MM.1S (cell line): ENCODE measurements around the gene PTCD3.
A peak's percentile ranks its signal among the peaks of the same experiment; 100 is the strongest.

Source experiments
- DNase-seq: peaks from one replicate; pipeline ENCODE4 v3.0.0-alpha.2; 2015
- H2AFZ ChIP-seq: fragments of 300-600 bp; sonication (generic); 2 replicates; pipeline ENCODE4 v1.6.0; 2016; ENCODE audit warnings: antibody characterized with exemption, low read length
- H3F3A ChIP-seq: fragments of 300-600 bp; sonication (generic); 2 replicates; pipeline ENCODE4 v1.6.1; 2016; ENCODE audit warnings: mild to moderate bottlenecking, antibody characterized with exemption, low read length, moderate library complexity, mixed read lengths; ENCODE audit not compliant: insufficient read depth
- H3K27ac ChIP-seq: fragments of 300-600 bp; sonication (generic); 2 replicates; pipeline ENCODE4 v1.5.1; 2016; ENCODE audit warnings: mild to moderate bottlenecking, low read length
- H3K27me3 ChIP-seq: fragments of 300-600 bp; sonication (generic); replicated peaks from 2 replicates; pipeline ENCODE4 v1.6.0; 2016; ENCODE audit warnings: low read length; ENCODE audit not compliant: insufficient read depth
- H3K36me3 ChIP-seq: fragments of 300-600 bp; sonication (generic); replicated peaks from 2 replicates; pipeline ENCODE4 v1.6.1; 2016; ENCODE audit warnings: mild to moderate bottlenecking, low read length, mixed read lengths; ENCODE audit not compliant: insufficient read depth
- H3K4me1 ChIP-seq: fragments of 300-600 bp; sonication (generic); 2 replicates; pipeline ENCODE4 v1.6.1; 2016; ENCODE audit warnings: low read length, mixed read lengths
- H3K4me2 ChIP-seq: fragments of 300-600 bp; sonication (generic); 2 replicates; pipeline ENCODE4 v1.6.0; 2016; ENCODE audit warnings: low read depth, low read length
- H3K4me3 ChIP-seq: fragments of 300-600 bp; sonication (generic); 2 replicates; pipeline ENCODE4 v1.5.1; 2016; ENCODE audit warnings: low read length, mixed read lengths
- H3K79me2 ChIP-seq: fragments of 300-600 bp; sonication (generic); 2 replicates; pipeline ENCODE4 v1.6.1; 2016; ENCODE audit warnings: mixed run types, low read length, mixed read lengths
- H3K9ac ChIP-seq: fragments of 300-600 bp; sonication (generic); 2 replicates; pipeline ENCODE4 v1.6.1; 2016; ENCODE audit warnings: low read length, mixed read lengths
- H3K9me2 ChIP-seq: fragments of 300-600 bp; sonication (generic); replicated peaks from 2 replicates; pipeline ENCODE4 v1.6.1; 2016; ENCODE audit warnings: mild to moderate bottlenecking, low read length, mixed read lengths; ENCODE audit not compliant: insufficient read depth
- H3K9me3 ChIP-seq: fragments of 300-600 bp; sonication (generic); replicated peaks from 2 replicates; pipeline ENCODE4 v1.6.1; 2016; ENCODE audit warnings: mild to moderate bottlenecking, low read length, mixed read lengths; ENCODE audit not compliant: insufficient read depth
- H4K20me1 ChIP-seq: fragments of 300-600 bp; sonication (generic); 2 replicates; pipeline ENCODE4 v1.6.1; 2016; ENCODE audit warnings: mild to moderate bottlenecking, low read length, moderate library complexity, mixed read lengths; ENCODE audit not compliant: insufficient read depth
- EZH2 ChIP-seq: fragments of 300-600 bp; sonication (generic); optimal IDR thresholded peaks from 2 replicates; pipeline ENCODE3; 2017; ENCODE audit warnings: low read depth, mild to moderate bottlenecking, antibody characterized with exemption, low read length, mixed read lengths
- EZH2phosphoT487 ChIP-seq: fragments of 300-600 bp; sonication (generic); IDR thresholded peaks from 2 replicates; pipeline ENCODE4 v1.6.1; 2018; ENCODE audit warnings: antibody characterized with exemption, low read length
- TF ChIP-seq, protein P1 (sequence below): fragments of 300-600 bp; sonication (generic); IDR thresholded peaks from 2 replicates; pipeline ENCODE4 v1.5.1; 2016; ENCODE audit warnings: antibody characterized with exemption, low read length, mixed read lengths

PTCD3 gene

DNA sequence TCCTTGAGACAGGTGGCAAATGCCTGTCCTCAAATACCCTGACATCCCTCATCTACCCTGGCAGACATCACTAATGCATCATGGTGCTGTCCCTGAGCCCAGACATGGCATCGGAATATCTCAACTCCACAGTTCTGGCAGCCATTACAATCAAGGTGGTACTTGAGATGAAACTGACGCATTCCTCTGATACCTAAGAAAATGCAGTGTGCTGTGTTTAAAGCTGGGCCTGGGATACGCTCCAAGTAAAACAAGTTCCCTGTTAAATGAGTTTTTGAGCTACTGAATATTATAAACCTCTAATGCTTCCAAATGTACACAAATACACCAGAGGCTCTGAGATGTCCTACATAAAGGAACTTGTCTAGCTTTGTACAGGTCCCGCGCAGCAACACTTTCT lies 30.1 kb upstream of the PTCD3 start:
- Histone ChIP-seq H3K4me2 (no peak overlapping the region), H3K36me3 (0 out of 2 replicates have a peak, but pooled peaks cover 5% of the 10 kb centered on the region), H3K79me2 (peaks cover 7% of the 10 kb centered on the region), H3K4me1 (peaks cover 51% of the 10 kb centered on the region), H4K20me1 (no peaks in the 10 kb centered on the region), H3K9me2 (no peaks in the 10 kb centered on the region), H3K9me3 (no peaks in the 10 kb centered on the region), H3K27ac (no peak overlapping the region), H3K4me3 (no peak overlapping the region), H3K9ac (no peak overlapping the region), H3F3A (peaks cover 43% of the 10 kb centered on the region), H3K27me3 (no peaks in the 10 kb centered on the region), H2AFZ (no peak overlapping the region)
- no peak for TF ChIP-seq EZH2phosphoT487
- no peak for TF ChIP-seq EZH2
- TF ChIP-seq, protein P1, sequence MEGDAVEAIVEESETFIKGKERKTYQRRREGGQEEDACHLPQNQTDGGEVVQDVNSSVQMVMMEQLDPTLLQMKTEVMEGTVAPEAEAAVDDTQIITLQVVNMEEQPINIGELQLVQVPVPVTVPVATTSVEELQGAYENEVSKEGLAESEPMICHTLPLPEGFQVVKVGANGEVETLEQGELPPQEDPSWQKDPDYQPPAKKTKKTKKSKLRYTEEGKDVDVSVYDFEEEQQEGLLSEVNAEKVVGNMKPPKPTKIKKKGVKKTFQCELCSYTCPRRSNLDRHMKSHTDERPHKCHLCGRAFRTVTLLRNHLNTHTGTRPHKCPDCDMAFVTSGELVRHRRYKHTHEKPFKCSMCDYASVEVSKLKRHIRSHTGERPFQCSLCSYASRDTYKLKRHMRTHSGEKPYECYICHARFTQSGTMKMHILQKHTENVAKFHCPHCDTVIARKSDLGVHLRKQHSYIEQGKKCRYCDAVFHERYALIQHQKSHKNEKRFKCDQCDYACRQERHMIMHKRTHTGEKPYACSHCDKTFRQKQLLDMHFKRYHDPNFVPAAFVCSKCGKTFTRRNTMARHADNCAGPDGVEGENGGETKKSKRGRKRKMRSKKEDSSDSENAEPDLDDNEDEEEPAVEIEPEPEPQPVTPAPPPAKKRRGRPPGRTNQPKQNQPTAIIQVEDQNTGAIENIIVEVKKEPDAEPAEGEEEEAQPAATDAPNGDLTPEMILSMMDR: no peak
- no peak for DNase-seq

DNA sequence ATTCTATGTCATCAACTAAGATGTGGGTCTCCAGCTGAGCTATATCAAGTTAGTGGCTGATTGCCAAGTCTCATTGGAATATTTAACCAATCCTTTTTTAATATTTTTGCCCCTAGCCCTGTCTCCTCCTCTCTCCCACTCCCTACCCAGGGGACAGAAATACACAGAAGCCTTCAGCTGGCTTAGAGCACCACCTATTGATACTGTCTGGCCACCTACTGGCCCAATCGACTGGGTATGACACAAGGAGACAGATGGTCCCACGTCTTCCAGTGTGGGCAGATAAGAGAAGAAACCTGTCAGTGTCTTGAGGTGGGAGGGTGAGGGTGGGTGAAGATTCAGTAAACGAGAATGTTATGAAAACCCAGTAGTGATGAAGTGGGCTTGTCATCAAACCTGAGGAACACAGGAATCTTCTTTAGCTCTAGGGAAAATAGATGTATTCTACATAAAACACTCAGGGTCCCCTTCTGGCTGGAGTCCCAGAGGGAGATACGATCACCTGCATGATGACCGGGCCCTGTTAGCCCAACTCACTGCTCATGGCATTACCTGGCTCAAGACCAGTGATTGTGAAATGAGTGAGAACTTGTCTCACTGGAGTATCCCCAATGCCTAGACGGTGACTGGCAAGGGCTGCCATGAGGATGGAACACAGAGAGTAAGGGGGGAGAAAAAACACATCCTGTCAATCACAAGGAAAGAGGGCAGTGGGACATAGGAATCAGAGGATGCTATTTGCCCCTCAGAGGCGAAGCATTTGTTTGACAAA lies 27.1 kb upstream of the PTCD3 start:
- H3K36me3 ChIP-seq: peaks cover 5% of the 10 kb centered on the region; the same call in 1 of the 2 replicates
- TF ChIP-seq, protein P1: peak; percentile 87
- TF ChIP-seq EZH2: no peak
- peaks cover 7% of the 10 kb centered on the region; the same call in 1 of the 2 replicates for H3K79me2 ChIP-seq
- H3K9me3 ChIP-seq: no peaks in the 10 kb centered on the region
- no peaks in the 10 kb centered on the region for H3K9me2 ChIP-seq
- H3F3A ChIP-seq: peaks cover 39% of the 10 kb centered on the region
- no peaks in the 10 kb centered on the region for H4K20me1 ChIP-seq
- no peaks in the 10 kb centered on the region for H3K27me3 ChIP-seq
- peak overlapping the region; percentile 50; the same call in 1 of the 2 replicates for H3K9ac ChIP-seq
- peak overlapping the region; percentile 90; the same call in 1 of the 2 replicates for H3K27ac ChIP-seq
- no peak overlapping the region for H2AFZ ChIP-seq
- peak overlapping the region; percentile 58 for H3K4me2 ChIP-seq
- H3K4me3 ChIP-seq: 0 out of 2 replicates have a peak overlapping the region, but pooled peaks have one; percentile 3
- DNase-seq: peak; percentile 82
- peaks cover 38% of the 10 kb centered on the region for H3K4me1 ChIP-seq

DNA sequence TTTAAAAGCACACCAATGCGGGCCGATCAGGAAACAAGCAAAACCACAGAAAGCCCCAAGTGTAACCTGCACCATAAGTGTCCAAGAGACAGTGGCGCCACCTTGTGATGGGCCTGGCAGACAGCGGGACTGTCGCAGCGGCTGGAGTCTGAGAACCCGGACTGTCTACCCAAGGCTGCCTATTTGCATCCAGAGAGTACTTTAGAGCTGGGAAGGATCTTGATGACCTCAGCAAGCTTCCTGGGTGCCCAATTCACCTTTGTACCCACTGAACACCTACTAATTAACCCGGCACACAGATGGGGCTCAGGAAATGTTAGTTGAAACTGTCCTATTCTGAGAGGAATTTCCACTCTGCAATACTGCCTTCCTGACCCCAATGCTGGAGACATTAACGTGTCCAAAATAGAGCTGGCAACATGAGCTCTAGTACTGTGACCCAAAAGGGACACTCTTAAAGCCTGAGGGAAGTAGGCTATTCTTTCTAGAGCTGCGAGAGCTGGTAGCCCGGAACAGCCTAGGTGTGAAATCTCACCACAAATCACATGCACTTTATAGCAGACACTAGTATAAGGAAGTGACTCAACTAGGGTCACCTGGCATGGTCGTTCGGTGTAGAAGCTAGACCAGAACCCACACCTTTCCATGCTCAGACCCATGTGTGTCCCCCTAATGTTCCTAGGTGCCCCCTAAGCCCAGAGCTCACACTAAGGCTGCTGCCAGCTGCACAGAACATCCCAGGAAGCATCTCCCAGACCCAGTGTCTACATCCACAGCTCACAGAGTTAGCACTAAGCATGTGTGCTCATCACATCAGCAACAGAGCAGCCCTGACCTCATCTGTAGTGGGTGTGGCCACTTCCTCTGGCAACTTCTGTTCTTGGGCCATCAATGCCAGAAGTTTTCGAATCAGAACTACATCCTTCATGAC lies 25.8 kb upstream of the PTCD3 start:
- Histone ChIP-seq H2AFZ (peak overlapping the region; percentile 49; the same call in 1 of the 2 replicates), H3K9me2 (no peaks in the 10 kb centered on the region), H4K20me1 (no peaks in the 10 kb centered on the region), H3K4me3 (no peak overlapping the region; the same call in 1 of the 2 replicates), H3F3A (peaks cover 39% of the 10 kb centered on the region), H3K9me3 (no peaks in the 10 kb centered on the region), H3K36me3 (peaks cover 5% of the 10 kb centered on the region; the same call in 1 of the 2 replicates), H3K27me3 (no peaks in the 10 kb centered on the region), H3K27ac (peak overlapping the region; percentile 90), H3K9ac (peak overlapping the region; percentile 50; the same call in 1 of the 2 replicates), H3K4me2 (peak overlapping the region; percentile 58), H3K79me2 (peaks cover 7% of the 10 kb centered on the region; the same call in 1 of the 2 replicates), H3K4me1 (peaks cover 38% of the 10 kb centered on the region)
- peak; percentile 94 for DNase-seq
- TF ChIP-seq EZH2phosphoT487: no peak
- TF ChIP-seq, protein P1: peak; percentile 97
